ENCODE measurements around the gene EMC7.
"Not testable (repeated sequence)": the region's sequence is repeated elsewhere in the genome, so short reads cannot be mapped to it uniquely, and the experiment has no call there.

The EMC7 gene

DNA sequence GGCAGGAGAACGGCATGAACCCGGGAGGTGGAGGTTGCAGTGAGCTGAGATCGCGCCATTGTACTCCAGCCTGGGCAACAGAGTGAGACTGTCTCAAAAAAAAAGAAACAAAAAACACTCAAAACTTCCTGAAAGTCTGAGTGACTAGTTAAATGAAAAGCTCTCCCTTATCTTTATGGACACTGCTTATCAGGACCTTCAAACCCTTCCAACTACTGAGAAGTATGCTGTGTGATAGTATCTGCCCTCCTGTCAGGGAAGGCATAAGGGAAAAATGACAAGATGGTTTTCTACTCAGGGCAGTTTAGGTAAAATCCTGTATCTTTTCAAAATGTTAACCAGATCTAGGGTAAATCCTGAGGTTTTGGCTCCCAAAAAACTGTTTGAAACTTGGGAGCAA is 21.8 kb downstream of the EMC7 start:
- peak; percentile 27 for DNase-seq

DNA sequence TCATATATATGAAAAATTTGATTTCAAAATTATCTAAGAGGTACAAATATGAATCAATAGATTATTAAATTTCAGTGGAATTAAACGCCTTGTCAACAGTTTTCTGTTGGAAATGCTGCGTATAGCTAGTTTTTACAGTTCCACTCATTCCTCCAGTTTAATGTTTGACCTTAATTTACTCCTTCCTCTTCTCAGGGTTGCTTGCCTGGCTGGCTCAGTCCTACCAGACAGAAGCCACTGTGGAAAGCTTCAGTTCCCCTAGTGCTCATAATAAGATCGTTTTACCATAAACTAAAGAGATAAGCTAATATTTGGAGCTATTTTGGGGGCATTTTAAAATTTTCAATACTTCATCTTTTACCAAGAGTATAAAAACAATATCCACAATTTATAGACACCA is 22.8 kb downstream of the EMC7 start:
- DNase-seq: no peak

DNA sequence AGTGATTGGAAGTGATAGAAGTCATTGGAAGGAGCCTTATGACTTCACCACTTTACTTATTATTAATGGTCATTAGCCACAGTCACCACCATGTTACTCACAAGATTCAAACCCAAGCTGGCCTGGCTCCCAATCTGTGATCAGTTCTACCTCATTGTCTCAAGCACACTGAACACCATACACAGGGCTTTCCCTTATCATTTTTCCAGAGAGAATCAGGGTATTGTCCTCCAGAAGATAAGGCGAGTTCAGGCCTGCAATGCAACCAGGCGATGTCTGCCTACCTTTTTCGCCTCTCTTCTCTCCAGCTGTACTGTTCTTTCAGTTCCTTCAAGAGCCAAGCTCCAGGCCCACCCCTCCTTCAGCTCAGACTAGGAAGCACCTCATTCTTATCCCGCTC is 24.9 kb downstream of the EMC7 start:
- DNase-seq: no peak

DNA sequence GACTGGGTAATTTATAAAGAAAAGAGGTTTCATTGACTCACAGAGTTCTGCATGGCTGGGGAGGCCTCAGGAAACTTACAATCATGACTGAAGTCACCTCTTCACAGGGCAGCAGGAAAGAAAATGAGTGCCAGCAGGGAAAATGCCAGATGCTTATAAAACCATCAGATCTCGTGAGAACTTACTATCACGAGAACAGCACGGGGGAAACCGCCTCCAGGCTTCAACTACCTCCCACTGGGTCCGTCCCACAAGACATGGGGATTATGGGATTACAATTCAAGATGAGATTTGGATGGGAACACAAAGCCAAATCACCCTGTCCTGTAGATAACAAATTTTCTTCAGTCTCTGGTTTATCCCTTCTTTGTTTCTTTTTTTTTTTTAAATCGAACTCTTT is 31.7 kb downstream of the EMC7 start:
- DNase-seq: peak; percentile 58

DNA sequence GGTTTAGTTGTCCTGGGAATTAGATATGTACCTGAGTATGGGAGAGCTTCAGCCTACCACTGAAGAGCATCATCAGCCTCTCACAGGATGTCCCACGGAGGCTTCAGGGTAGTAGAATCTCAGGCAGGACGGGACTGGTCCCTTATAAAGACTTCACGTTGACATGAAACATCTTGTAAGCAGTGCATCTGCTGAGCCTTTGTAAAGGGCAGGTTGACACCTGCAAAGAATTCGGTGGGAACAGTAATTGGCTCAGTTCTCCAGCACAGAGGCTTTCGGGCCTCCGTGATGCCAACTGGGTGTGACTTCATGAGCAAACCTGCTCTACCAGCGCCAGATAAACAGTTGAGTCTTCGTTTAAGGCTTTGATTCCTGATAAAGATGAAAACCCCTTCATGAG is 35.7 kb downstream of the EMC7 start:
- DNase-seq: no peak

DNA sequence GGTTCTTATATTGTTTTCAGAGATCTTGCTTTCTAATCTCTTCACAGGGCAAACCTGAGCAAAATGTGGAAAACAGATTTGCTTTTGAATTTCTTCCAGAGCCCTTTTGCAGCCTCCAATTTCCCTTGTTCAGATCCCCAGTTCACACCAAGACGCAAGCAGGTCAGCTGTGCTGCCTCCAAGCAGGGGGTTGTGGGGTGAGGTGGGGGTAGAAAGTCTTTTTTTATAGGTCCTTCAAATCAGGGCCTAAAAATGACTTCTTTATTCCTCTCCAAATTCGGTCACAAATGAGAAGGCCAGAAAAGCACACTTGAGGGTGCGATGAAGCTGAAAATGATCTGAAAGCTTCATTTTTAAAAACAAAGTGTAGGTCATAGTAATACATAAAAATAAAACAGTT is 36.4 kb downstream of the EMC7 start:
- no peak for DNase-seq

DNA sequence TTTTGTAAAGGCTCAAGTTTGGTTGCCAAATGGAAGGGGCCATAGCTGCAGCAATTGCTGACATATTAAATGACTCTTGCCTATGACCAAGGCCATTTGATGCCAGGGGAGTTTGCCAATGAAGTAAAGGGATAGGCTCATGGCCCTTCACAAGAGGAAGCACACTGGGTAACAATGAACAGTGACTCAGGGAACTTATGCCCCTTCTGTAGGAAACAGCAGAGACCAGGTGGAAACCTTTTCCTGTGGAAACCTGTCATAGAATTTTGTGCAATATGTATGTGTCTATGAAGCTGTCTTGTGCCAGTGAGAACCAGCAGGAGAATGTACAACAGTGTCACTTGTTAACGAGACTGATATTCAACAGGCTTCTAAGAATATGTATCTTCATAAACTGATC is 37.2 kb downstream of the EMC7 start:
- DNase-seq: no peak

DNA sequence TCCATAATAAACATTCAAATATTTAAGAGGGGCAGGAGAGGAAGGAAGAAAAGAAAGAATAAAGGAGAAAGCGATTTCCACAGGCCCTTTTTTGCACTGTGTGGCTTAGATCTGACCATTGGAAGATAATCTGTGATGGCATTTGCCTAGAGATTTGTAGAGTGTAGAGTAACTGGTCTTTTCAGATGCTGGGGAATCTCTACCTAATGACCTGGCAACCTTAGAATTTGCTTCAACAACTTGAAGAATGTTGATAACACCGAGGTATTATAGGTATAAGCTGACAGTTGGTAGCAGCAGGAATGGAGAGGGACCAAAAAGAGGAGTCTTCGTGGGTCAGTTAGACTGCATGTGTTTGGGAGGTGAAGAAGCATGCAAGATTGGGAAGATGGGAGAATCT is 41.7 kb downstream of the EMC7 start:
- no peak for DNase-seq

DNA sequence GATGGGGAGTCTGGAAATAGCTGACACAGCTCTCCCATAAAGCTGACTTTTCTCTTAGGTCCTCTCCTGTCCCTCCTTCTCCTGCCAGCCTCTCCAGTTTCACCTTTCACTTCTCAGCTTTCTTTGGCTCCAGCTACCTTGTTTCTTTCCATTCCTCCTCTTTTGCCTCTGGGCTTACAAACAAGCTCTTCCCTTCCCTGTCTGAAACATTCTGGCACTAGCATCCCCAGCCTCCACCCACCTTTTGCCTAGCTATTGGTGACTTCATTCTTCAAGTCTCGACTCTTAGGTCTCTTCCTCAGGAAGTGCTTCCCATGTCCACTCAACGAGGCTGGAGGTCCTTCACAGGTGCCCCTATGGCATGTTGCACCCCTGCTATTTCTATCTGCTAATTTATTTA is 42.2 kb downstream of the EMC7 start:
- DNase-seq: no peak

DNA sequence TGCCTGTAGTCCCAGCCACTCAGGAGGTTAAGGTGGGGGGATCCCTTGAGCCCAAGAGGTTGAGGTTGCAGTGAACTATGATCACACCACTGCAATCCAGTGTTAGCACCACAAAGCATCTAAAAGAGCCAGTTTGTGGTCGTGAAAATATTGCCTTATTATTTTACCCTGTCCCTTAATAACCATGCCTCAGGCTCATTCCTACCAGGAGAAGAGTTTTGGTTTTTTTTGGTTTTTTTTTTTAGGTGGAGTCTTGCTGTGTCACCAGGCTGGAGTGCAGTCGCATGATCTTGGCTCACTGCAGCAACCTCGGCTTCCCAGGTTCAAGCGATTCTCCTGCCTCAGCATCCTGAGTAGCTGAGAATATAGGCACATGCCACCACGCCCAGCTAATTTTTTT is 44.8 kb downstream of the EMC7 start:
- DNase-seq: no peak

DNA sequence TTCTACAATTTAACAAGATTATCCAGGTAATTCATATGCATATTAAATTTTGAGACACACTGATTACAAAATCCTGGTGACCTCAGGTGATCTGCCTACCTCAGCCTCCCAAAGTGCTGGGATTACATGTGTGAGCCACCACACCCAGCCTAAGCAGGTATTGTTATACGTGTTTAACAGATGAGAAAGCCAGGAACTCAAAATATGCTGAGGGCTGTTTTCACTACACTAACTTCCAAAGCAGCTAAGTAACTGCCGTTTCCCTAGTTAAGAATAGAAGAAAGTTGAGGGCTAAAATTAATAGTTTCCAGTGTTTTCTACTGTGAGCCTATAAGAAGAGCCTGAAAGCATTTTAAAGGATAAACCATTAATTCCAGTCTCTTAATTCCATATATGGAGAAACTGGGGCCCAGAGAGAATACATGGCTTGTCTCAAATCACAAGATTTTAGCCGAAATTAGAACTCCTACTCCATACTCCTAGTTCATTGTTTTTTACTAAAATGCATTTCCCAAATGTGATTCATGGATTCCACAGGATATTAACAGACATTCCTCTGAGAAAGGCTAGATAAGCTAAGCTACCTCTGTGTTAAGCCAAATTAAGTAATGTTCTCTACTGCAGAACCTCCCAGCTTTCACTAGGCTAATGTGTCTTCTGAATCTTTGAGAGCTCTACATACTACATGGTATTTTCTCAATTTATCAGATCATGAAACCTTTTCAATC is 45.6 kb downstream of the EMC7 start:
- no peak for DNase-seq

DNA sequence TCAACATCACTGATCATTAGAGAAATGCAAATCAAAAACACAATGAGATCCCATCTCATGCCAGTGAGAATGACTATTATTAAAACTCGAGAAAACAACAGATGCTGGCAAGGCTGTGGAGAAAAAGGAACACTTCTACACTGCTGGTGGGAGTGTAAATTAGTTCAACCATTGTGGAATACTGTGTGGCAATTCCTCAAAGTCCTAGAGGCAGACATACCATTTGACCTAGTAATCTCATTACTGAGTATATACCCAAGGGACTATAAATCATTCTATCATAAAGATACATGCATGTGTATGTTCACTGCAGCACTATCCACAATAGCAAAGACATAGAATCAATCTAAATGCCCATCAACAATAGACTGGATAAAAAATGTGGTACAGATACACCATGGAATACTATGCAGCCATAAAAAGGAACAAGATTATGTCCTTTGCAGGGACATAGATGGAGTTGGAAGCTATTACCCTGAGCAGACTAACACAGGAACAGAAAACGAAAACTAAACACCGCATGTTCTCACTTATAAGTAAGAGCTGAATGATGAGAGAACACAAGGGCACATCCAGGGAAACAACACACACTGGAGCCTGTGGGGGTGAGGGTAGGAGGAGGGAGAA is 47.5 kb downstream of the EMC7 start:
- no peak for DNase-seq

DNA sequence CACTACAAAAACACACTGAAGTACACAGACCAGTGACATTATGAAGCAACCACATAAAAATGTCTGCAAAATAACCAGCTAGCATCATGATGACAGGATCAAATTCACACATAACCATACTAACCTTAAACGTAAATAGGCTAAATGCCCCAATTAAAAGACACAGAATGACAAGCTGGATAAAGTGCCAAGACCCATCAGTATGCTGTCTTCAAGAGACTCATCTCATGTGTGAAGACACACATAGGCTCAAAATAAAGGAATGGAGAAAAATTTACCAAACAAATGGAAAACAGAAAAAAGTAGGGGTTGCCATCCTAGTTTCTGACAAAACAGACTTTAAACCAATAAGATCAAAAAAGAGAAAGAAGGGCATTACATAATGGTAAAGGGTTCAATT is 51.3 kb downstream of the EMC7 start:
- not testable (repeated sequence) for DNase-seq

DNA sequence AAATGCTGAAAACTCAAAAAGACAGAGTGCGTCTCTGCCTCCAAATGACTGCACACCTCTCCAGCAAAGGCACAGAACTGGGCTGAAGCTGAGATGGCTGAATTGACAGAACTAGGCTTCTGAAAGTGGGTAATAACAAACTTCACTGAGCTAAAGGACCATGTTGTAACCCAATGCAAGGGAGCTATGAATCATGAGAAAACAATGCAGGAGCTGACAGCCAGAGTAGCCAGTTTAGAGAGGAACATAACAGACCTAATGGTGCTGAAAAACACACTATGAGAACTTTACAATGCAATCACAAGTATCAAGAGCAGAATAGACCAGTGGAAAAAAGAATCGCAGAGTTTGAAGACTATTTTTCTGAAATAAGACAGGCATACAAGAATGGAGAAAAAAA is 52.5 kb downstream of the EMC7 start:
- no peak for DNase-seq

DNA sequence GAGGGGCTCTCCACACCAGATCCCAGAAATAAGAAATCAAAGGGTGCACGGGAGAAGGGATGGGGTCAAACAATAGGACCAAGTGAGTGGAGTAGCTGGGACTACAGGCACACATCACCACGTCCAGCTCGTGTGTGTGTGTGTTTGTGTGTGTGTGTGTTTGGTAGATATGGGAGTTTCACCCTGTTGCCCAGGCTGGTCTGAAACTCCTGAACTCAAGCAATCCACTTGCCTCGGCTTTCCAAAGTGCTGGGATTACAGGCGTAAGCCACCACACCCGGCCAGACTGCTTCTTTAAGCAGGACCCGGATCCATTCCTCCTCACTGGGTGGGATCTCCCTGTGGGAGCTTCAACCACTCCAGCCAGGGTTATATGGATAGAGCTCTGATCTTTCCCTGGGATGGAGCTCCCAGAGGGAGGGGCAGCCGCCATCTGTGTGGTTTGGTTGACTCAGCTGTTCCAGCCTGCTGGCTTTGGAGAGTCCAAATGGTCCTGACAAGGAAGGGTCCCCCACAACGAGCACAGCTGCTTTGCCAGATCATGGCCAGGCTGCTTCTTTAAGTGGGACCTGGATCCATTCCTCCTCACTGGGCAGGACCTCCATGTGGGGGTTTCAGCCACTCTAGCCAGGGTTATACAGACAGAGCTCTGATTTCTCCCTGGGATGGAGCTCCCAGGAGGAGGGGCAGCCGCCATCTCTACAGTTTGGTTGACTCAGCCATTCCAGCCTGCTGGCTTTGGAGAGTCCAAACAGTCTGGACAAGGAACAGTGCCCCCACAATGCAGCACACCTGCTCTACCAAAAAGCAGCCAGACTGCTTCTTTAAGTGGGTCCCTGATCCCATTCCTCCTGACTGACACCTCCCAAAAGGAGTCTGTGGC is 53.5 kb downstream of the EMC7 start:
- no peak for DNase-seq

DNA sequence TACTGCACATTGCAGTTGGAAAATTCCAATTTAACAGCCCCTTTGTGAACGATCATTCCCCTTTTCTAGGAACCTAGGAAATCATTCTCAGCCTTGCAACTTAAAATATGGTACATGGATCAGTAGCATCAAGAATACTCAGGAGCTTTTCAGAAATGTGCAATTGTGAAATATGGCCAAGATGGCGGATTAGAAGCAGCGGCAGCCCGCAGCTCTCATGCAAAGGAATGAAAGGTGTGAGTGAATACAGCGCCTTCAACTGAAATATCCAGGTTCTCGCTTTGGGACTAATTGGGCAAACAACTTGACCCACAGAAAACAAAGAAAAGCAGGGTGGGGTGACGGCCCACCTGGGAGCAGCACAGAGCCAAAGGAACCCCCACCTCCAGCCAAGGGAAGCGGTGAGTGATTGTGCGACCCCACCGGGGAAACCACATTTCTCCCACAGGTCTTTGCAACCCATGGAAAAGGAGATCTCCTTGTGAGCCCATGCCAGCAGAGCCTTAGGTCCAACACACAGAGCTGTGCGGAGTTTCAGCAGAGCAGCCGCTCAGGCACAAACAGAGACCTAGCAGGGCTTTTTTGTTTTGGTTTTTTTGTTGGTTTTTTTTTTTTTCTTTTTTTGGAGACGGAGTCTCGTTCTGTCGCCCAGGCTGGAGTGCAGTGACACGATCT is 55.1 kb downstream of the EMC7 start:
- no peak for DNase-seq

DNA sequence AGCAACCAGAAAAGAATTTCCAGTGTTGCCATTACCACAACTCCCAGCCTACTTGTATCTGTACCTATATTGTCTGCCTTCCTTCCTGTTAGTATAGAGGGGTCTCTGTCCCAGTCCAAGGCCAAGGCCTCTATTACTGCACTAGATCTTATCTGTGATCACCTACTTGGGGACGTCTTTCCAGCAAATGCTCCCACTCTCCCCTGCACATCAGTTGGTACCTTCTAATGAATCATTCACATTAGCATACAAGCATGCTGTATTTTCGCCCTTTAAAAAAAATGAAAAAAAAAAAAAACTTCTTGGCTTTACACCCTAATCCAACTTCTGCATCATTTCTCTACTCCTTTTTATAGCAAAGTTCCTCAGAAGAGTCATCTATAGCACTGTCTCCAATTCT is 57.8 kb downstream of the EMC7 start:
- no peak for DNase-seq

DNA sequence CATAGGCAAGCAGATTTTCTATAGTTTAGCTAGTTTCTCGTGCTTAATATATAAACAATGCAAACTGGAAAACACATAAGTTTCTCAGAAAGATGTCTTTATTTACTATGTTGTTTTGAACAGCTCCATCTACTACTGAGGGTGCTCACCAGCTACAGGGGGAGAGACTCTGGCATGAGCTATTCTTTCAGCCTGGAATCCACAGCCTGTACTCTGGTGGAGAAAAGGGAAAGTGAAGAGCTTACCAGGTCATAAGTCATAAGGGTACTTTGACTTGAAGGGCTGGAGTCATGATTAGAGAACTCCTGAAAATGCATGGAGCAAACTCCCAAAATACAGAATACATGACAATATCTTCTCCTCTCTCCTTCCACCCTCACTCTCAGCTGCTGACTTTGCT is 58.3 kb downstream of the EMC7 start:
- peak; percentile 51 for DNase-seq

DNA sequence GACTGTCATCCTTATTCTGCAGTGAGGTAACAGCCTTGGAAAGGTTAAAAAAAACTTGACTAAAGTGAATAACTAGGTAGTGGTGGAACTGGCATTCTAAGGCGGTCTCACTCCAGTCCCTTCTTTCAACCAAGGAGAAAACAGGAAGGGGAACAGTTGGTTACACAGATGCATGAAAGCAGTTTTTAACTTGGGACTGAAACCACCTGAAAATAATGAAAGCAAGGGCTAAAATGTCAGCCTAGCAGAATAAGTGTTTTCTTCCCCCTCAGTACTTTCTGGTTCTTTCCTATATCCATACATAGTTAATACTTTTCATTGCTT is 61.9 kb downstream of the EMC7 start:
- DNase-seq: peak; percentile 64

DNA sequence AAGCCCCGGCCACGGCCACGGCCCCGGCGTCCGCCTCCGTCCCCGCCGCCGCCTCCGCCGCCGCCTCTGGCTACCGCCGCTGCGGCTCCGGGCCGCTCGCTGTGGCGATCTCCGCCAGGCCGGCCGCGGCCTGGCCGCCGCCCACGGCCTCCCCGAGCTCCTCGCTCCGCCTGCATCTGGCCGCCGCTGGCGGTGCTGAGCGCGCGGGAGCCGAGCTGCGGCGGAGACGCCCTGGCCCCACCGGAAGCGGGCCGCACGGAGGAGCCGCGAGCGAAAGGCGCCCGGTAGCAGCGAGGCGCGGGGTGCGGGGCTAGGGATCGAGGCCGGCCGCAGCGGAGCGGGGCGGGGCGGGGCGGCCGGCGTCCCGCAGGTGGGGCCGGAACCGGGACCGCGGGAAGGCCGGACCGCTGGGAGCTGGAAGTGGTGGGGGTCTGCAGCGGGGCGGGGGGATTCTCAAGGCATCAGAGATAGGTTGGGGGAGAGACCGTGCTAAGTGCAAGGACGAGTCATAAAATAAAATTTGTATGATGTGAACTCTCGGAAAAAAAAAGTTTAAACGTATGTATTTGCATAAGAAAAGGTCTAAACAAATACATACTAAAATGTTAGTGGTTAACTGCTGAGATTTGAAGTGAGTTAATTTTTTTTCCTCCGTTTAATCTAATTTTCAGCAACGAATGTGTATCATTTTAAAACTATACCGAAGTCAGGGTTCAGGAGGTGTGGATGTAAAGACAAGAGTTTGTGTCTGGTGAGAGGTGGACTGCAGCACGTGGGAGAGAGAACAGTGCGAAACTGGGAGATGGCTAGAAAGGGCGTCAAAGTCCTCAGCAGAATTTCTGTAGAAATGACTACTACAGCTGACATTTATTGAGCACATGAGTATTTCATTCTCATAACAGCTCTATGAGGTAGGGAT is 62.5 kb downstream of the EMC7 start, which contains the start of gene AVEN:
Gene AVEN, minus strand, starts transcription at position 334 of the 919 bp plus-strand sequence. Its CDS starts 158 bp downstream, at position 176.
- DNase-seq: peak; percentile 64

DNA sequence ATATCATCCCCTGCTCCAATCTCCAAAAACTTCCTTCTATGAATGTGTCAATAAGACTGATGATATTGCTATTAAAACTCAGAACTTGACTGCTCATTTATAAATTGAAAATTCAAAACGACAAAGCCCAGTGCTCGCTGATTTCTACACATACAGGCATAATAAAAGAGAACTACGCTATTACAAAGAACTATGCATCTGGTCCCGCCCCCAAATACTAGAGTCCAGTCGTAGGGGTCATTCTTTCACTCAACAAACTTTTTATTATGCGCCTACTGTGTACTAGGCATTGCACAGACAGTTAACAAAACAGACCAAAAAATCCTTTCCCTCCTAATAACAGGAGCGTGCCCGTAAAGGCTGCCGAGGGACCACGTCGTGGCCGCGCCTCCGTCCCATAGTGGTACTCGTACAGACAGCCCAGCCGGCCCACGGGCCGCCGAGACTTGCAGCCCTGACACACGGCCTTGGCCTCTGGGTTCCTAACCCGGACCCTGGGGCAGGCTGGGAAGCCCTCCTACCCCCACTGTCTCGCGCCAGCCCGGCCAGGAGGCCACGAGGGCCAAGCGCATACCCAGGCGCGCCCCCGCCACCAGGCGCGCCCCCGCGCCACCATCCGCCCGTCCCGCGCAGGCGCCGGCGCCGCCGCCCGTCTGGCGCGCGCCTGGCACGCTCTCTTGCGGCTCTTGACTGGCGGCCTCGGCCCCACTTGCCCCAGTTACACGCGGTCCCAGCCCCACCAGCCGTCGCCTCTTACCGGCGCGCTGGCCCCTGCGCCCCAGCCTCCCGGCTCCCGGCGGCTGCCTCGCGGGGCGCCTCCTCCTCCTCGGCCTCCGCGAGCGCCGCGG is 63.4 kb downstream of the EMC7 start:
- DNase-seq: peak; percentile 83

All from OCI-M1 (cell line).